ENCODE measurements around the gene TBC1D30.
"Not testable (repeated sequence)": the region's sequence is repeated elsewhere in the genome, so short reads cannot be mapped to it uniquely, and the experiment has no call there.

The TBC1D30 gene

GRCh38 chr12:64824500-64825142 is at the start of gene TBC1D30:
Gene TBC1D30 (plus strand): TSS chr12:64824647. CDS start chr12:64824880, 233 bp downstream.
- H3K27ac ChIP-seq, result no peak within 1 kb of the TSS
- no peak for TF ChIP-seq ZFX (IDR thresholded peaks at IDR 0.05)
- TF ChIP-seq, protein P1, sequence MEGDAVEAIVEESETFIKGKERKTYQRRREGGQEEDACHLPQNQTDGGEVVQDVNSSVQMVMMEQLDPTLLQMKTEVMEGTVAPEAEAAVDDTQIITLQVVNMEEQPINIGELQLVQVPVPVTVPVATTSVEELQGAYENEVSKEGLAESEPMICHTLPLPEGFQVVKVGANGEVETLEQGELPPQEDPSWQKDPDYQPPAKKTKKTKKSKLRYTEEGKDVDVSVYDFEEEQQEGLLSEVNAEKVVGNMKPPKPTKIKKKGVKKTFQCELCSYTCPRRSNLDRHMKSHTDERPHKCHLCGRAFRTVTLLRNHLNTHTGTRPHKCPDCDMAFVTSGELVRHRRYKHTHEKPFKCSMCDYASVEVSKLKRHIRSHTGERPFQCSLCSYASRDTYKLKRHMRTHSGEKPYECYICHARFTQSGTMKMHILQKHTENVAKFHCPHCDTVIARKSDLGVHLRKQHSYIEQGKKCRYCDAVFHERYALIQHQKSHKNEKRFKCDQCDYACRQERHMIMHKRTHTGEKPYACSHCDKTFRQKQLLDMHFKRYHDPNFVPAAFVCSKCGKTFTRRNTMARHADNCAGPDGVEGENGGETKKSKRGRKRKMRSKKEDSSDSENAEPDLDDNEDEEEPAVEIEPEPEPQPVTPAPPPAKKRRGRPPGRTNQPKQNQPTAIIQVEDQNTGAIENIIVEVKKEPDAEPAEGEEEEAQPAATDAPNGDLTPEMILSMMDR (conservative IDR thresholded peaks at IDR 0.05), result no peak

GRCh38 chr12:64775147-64775736 is 49.2 kb upstream of the TBC1D30 start:
- H3K27ac ChIP-seq, result not testable (repeated sequence)

- TF ChIP-seq, protein P1 (conservative IDR thresholded peaks at IDR 0.05), result no peak
- no peak for TF ChIP-seq ZFX (IDR thresholded peaks at IDR 0.05)
- H3K27ac ChIP-seq, result no peak overlapping the region
Measured at GRCh38 chr12:64779354-64779974, 45.0 kb upstream of the TBC1D30 start.

GRCh38 chr12:64780132-64780530 is 44.3 kb upstream of the TBC1D30 start:
- TF ChIP-seq, protein P1 (conservative IDR thresholded peaks at IDR 0.05), result no peak
- no peak for TF ChIP-seq ZFX (IDR thresholded peaks at IDR 0.05)
- H3K27ac ChIP-seq, result peak overlapping the region; percentile 96

- peak; percentile 89 for TF ChIP-seq ZFX (IDR thresholded peaks at IDR 0.05)
- TF ChIP-seq, protein P1 (conservative IDR thresholded peaks at IDR 0.05), result peak; percentile 54
- peak overlapping the region; percentile 96 for H3K27ac ChIP-seq
Measured at GRCh38 chr12:64780531-64781279, 43.7 kb upstream of the TBC1D30 start.

GRCh38 chr12:64781280-64782190 is 42.9 kb upstream of the TBC1D30 start:
- TF ChIP-seq, protein P1 (conservative IDR thresholded peaks at IDR 0.05), result no peak; the same call in none of the 2 replicates
- TF ChIP-seq ZFX (IDR thresholded peaks at IDR 0.05), result peak; percentile 35; the same call in 1 of the 2 replicates
- peak overlapping the region; percentile 96 for H3K27ac ChIP-seq
